GM18505 (cell line): ENCODE results near the gene PLCB4.

Experiments
- ATAC-seq: cut with Tn5 transposase; IDR thresholded peaks from one replicate; pipeline ENCODE4 v1.9.1; 2021; ENCODE audit not compliant: unreplicated experiment
- POLR2A ChIP-seq: IDR thresholded peaks from 4 replicates; pipeline ENCODE4 v1.6.1; 2011; ENCODE audit warnings: borderline replicate concordance; ENCODE audit not compliant: insufficient read depth, insufficient read length; ENCODE audit errors: extremely low read depth

PLCB4 gene

GRCh38 chr20:9207253-9207652, 138.4 kb downstream of the PLCB4 start:
- TF ChIP-seq POLR2A = no peak
- no peak for ATAC-seq

- no peak for TF ChIP-seq POLR2A
- no peak for ATAC-seq
Observed at GRCh38 chr20:9210356-9210755, 141.5 kb downstream of the PLCB4 start.

- no peak for TF ChIP-seq POLR2A
- no peak for ATAC-seq
Observed at GRCh38 chr20:9211016-9211760, 142.3 kb downstream of the PLCB4 start.

- TF ChIP-seq POLR2A = no peak
- ATAC-seq = no peak
Observed at GRCh38 chr20:9212735-9213134, 143.8 kb downstream of the PLCB4 start.

GRCh38 chr20:9214685-9215084, 145.8 kb downstream of the PLCB4 start:
- no peak for TF ChIP-seq POLR2A
- no peak for ATAC-seq

- ATAC-seq = no peak
- TF ChIP-seq POLR2A = no peak
Observed at GRCh38 chr20:9215539-9215938, 146.7 kb downstream of the PLCB4 start.

- TF ChIP-seq POLR2A = no peak
- no peak for ATAC-seq
Observed at GRCh38 chr20:9218531-9218961, 149.7 kb downstream of the PLCB4 start.

GRCh38 chr20:9220874-9221547, 152.1 kb downstream of the PLCB4 start:
- TF ChIP-seq POLR2A = no peak
- ATAC-seq = no peak

- no peak for ATAC-seq
- no peak for TF ChIP-seq POLR2A
Observed at GRCh38 chr20:9223296-9223695, 154.4 kb downstream of the PLCB4 start.

GRCh38 chr20:9225879-9226278, 157.0 kb downstream of the PLCB4 start:
- ATAC-seq = no peak
- no peak for TF ChIP-seq POLR2A

GRCh38 chr20:9227896-9228615, 159.2 kb downstream of the PLCB4 start:
- ATAC-seq = no peak
- TF ChIP-seq POLR2A = no peak

GRCh38 chr20:9228774-9229450, 160.0 kb downstream of the PLCB4 start:
- ATAC-seq = no peak
- TF ChIP-seq POLR2A = no peak

GRCh38 chr20:9230406-9230805, 161.5 kb downstream of the PLCB4 start:
- no peak for TF ChIP-seq POLR2A
- no peak for ATAC-seq
